T follicular helper cell (primary cell): Measurements from ENCODE around the gene RXYLT1.
"Not testable (repeated sequence)": the region's sequence is repeated elsewhere in the genome, so short reads cannot be mapped to it uniquely, and the experiment has no call there.

Experiments
- DNase-seq: peaks from one replicate; pipeline ENCODE4 v3.0.0-alpha.2; 2020; ENCODE audit warnings: low read depth

RXYLT1 gene

DNA sequence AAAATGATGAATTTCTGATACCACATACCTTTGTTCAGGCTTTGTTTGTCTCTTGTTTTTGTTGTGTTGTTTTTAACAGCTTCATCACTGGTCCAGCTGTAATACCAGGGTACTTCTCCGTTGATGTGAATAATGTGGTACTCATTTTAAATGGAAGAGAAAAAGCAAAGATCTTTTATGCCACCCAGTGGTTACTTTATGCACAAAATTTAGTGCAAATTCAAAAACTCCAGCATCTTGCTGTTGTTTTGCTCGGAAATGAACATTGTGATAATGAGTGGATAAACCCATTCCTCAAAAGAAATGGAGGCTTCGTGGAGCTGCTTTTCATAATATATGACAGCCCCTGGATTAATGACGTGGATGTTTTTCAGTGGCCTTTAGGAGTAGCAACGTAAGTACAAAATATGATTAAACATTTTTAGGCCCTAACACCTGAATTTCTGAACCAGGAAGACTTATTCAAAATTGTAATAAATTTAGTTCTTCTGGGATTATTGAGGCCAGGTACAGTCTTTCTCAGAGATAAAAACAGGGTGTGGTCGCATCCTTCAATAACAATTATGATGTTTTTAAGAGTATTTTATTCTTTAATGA is 22.4 kb downstream of the RXYLT1 start:
- DNase-seq, result no peak

DNA sequence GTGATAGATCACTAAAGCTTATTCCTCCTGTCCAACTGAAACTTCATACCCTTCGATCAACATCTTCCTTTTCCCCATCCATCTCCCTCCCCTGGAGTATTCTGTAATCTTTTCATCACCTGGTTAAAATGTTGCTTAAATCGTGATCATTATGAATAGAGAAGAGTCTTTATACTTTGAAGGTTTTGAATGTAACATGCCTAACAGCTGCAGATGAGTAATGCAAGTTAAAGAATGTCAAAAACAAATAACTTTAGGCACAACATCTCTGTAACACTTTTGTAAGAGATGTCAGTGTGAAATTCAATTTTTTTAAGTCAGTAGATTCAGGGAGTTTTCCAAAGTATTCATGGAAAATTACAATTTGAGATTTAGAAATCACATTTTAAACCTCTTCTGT is 25.0 kb downstream of the RXYLT1 start:
- no peak for DNase-seq

DNA sequence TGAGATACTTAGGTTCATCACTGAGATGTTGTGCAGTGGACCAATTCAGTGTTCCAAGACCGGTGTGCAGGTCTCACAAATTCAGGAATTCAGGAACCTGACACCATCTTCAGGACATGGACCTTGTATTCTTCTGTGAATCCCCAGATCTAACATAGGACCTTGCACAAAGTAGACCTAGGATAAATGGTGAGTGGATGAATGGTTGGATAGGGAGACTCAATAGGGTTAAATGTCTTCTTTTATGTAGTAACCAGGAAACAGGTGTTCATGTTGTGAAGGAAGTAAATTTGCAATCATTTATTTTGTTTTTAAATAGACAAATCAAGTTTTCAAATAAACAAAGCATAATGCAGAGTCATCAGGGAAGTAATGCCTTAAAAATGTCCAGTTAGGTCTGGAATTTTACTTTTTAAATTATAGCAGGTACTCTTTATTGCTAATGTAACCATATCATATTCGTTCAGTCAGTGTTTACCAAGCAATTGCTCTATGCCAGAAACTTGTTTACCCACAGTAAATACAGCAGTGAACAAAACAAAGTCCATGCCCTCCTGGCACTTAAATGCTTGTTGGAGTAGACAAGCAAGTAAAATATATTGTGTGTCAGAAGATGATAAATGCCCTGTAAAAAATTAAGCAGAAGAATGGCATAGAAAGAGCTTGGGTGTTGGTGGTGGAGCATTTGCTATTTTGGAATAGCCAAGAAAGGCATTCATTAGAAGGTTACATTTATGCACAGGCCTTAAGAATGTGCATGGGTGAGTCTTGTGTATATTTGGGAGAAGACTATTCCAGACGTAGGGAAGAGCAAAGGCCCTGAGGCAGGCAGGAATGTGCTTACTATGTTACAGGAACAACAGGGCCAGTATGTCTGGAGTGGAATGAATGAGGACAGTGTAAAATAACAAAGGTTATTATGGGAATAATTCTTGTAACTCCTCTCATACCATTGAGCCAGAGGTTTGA is 26.3 kb downstream of the RXYLT1 start:
- no peak for DNase-seq

DNA sequence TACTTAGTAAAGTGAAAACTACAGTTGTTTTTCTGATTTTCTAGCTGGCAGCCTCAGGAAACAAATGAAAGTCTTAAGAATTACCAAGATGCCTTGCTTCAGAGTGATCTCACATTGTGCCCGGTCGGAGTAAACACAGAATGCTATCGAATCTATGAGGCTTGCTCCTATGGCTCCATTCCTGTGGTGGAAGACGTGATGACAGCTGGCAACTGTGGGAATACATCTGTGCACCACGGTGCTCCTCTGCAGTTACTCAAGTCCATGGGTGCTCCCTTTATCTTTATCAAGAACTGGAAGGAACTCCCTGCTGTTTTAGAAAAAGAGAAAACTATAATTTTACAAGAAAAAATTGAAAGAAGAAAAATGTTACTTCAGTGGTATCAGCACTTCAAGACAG is 28.9 kb downstream of the RXYLT1 start:
- no peak for DNase-seq

DNA sequence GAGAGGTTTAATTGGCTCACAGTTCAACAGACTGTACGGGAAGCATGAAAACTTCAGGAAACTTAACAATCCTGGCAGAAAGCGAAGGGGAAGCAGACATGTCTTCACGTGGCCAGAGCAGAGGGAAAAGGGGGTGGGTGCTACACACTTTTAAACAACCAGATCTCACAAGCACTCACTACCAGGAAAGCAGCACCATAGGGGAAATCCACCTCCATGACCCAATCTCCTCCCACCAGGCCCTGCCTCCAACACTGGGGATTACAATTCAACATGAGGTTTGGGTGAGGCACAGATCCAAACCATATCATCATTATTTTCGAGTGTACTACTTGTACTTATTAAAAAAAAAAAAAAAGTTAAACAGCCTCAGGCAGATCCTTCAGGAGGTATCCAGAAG is 29.9 kb downstream of the RXYLT1 start:
- DNase-seq, result no peak

DNA sequence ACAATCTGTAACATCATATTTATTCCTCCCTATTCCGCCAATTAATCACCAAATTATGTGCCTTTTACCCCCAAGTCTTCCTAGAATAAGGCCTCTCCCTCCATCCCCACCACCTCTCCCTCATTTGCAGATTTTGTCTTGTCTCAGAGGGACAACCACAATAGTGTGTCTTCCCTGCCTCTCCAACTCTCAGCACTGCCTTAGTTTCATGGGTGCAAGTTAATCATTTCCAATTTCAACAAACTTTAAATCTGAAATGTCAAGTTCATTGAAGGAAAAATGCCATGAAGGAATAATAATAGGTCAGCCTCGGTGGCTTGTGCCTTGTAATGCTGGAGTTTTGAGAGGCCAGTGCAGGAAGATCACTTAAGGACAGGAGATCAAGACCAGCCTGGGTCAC is 31.6 kb downstream of the RXYLT1 start:
- no peak for DNase-seq

DNA sequence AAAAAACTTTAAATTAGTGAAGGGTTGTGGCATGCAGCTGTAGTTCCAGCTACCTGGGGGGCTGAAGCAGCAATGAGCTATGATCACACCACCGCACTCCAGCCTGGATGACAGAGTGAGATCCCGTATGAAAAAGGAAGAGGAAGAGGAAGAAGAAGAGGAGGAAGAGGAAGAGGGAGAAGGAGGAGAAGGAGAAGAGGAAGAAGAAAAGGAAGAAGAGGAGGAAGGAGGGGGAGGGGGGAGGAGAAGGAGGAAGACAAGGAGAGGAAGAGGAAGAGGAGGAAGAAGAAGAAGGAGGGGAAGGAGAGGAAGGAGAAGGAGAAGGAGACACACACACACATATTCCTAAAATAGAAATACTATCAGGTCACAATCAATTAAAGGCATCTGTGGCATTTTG is 32.0 kb downstream of the RXYLT1 start:
- no peak for DNase-seq

DNA sequence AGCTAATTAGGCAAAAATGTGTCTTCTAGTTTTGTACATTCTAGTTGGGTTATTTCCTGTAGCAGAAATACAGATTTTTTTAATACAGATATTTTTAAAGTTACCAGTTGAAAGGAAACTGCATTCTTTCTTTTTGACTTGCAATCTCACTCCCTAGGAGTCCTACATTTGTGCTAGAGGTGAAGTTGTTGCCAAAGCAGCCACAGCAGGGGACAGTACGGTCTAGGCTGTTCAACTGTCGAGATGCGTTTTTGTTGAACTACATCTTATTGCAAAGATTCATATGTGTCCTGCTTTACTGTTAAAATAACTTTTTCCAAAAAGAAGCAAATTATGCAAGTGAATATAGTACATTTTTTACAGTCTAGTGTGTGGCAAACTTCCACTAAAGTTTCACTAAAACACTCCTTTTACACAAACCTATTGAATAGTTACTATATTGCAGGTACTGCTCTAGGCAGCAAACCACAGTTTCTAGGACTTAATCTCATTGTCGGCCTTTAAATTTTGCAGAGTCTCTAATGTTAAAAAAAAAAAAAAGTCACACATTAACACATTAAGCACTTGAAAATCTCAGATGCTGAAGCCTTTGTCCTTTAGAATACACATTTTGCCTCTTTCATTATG is 34.5 kb downstream of the RXYLT1 start:
- no peak for DNase-seq

DNA sequence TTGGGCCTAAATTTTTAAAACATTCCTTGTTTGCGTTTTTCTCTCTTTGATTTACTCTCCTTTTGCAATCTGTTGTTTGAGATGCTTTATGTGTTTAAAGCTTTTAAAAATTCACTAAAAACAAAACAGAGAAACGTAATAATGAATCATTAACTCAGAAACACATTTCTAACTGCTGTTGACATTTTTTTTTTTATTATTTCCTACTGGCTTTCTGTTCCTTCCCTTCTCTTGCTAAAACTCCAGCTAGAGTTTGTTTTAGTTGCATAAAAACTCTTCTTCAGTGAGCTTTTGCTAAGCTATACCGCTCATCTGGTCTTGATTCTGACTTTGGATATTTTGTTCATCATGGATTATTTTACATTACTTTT is 35.8 kb downstream of the RXYLT1 start:
- DNase-seq, result no peak

DNA sequence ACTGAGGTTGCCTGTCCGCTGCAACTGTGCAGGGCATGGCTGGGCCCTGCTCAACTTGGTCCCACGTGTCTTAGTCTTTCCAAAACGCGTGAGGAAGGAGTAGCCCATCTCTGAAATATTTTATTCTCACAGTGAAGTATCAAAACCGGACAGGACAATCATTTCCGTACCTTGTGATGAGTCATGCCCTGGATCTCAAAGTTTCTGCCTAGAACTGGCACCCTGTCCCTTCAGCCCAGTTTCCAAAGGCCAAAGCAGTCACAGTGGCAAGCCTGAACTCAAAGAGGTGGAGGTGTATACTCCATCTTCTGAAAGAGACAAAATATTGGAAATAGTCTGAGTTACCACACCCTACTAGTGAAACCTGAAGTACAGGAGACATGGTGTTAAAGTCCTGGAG is 36.3 kb downstream of the RXYLT1 start:
- DNase-seq, result no peak

DNA sequence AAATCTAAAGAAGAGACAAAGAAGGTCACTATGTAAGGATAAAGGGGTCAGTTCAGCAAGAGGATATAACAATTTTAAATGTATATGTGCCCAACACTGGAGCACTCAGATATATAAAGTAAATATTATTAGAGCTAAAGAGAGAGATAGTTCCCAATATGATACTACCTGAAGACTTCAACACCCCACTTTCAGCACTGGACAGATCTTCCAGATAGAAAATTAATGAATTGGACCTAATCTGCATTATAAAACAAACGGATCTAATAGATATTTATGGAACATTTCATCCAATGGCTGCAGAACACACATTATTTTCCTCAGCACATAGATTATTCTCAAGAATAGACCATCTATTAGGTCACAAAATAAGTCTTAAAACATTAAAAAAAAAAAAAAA is 40.7 kb downstream of the RXYLT1 start:
- DNase-seq, result no peak

DNA sequence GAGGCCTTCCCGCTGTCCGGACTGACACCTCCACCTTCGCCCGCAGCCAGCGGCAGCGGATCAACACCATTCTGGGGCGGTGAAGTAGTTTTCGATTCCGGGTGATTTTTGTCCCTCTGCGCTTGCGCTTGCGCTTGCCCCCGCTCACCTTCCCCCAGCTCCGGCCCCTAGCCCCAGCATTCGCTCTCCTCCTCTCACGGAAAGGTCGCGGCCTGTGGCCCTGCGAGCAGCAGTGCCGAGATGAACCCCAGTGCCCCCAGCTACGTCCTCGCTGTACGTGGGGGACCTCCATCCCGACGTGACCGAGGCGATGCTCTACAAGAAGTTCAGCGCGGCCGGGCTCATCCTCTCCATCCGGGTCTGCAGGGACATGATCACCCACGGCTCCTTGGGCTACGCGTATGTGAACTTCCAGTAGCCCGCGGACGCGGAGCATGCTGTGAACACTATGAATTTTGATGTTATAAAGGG is 42.1 kb downstream of the RXYLT1 start:
- no peak for DNase-seq

DNA sequence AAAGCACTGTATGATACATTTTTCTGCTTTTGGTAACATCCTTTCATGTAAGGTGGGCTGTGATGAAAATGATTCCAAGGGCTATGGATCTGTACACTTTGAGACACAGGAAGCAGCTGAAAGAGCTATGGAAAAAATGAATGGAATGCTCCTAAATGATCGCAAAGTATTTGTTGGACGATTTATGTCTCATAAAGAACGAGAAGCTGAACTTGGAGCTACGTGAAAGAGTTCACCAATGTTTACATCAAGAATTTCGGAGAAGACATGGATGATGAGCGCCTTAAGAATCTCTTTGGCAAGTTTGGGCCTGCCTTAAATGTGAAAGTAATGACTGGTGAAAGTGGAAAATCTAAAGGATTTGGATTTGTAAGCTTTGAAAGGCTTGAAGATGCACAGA is 42.6 kb downstream of the RXYLT1 start:
- no peak for DNase-seq

DNA sequence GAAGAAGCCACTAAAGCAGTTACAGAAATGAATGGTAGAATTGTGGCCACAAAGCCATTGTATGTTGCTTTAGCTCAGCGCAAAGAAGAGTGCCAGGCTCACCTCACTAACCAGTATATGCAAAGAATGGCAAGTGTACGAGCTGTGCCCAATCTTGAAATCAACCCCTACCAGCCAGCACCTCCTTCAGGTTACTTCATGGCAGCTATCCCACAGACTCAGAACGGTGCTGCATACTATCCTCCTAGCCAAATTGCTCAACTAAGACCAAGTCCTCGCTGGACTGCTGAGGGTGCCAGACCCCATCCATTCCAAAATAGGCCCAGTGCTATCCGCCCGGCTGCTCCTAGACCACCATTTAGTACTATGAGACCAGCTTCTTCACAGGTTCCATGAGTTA is 43.3 kb downstream of the RXYLT1 start:
- DNase-seq, result no peak

DNA sequence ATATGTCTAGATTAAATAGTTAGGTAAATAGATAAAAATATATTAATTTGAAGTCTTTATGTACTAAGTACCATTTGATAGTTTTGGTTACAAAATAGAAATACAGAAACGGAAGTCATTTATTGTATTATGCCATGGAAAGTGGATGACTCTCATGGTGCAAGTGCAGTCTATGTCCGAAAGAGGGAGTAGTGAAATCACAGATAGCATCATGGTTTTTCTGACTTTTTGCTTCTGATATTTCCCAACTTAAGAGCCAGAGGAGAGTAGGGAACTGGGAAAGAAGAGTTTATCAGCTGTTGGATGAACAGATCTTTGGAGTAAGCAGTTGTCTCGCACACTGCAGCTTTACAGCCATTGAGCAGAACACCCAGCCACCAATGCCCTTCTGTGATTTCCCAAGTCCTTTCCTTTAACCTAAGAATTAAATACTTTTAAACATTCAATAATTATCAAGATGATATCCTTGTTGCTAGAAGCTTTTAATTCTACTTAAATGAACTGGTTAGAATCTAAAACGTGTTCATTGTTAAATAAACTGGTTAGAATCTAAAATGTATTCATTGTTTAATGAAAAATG is 46.4 kb downstream of the RXYLT1 start:
- no peak for DNase-seq

DNA sequence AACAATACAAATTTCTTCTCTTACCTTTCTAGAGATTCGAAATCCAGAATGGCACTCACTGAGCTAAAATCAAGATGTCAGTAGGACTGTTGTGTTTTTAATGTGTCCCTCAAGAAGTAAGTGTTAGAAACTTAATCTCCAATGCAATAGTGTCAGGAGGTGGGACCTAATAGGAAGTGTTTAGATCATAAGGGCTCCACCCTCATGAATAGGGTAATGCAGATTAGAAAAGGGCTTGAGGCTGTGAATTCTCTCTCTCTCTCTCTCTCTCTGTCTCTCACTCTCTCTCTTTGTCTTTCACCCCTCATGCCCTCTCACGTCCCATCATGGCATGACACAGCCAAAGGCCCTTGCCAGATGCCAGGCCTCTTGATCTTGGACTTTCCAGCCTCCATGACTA is 49.2 kb downstream of the RXYLT1 start:
- DNase-seq, result no peak

DNA sequence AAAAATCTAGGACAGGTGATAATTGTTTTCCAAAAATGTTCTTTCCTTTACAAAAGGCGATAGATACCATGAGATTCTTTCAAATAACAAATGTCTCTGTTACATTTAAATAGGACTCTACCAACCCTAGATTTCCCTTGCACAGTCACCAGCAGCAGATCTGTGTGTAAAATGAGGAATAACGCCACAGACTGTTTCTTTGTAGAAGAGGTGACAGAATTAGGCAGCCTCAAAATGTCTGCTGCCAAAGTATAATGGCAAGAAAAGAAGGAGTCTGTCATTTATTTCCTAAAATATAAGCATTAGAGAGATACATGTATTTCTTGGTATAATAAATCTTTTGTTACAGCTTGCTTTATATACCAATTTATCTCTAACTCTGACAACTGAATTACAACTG is 56.3 kb downstream of the RXYLT1 start:
- DNase-seq, result no peak

DNA sequence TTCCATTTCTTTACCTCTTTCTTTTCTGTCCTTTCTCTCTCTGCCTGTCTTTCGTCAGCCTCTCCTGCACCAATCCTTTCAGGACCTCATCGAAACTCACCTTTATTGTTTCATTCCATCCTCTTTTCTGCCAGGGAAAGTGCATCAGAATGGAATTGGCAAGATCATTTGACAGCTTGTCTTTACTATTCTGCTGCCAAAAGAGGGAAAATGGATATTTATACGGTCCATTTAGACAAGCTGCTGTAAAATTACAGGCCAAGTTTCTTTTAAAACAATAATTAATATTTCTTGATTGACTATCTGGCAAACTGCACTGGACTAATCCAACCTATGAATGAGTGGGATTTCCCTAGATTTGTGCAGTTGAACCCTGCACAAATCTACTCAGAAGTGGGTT is 57.2 kb downstream of the RXYLT1 start:
- DNase-seq, result no peak

DNA sequence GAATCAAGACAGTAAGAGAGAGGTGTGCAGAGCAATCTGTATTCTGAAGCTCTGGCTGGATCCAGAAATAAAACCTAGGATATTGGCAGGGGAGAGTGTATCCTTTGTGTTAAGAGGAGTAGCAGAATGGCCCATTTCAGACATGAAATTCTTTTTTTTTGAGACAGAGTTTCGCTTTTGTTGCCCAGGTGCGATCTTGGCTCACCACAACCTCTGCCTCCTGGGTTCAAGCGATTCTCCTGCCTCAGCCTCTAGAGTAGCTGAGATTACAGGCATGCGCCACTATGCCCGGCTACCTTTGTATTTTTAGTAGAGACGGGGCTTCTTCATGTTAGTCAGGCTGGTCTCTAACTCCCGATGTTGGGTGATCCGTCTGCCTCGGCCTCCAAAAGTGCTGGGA is 58.7 kb downstream of the RXYLT1 start:
- no peak for DNase-seq

DNA sequence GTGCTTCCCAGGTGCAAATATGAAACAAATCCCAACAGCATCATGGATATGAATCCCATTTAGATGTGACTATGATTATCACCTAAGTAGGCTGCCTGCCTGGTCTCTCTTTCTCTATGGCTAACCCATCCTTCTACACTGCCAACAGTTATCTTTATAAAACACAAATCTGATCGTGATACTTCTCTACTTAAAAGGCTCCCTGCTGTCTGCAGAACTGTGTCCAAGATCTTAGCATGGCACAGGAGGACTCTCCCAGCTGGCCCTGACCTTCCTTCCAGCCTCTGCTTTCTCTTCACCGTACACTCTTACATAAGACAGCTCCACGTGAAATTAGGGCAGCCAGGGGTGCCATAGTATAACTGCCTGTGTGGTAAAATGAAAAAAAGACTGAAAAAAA is 61.3 kb downstream of the RXYLT1 start:
- no peak for DNase-seq

DNA sequence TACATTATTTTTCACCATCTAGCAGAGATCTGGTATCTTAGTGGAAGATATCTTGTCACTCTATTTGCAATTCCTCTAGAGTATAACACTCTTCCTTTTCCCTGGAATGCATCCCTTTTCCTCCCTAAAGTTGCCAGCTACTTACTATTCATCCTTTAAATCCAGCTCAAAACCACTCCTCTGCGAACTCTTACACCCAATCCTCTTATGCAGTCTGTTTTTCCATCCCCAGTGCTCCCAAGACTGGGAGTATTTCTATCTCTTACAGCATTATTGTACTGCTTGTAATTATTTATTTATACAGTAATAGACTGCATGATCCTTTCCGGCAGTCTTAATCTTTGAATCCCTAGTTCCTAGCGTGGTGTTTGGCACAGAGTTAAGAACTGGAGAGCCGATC is 61.9 kb downstream of the RXYLT1 start:
- DNase-seq, result no peak

DNA sequence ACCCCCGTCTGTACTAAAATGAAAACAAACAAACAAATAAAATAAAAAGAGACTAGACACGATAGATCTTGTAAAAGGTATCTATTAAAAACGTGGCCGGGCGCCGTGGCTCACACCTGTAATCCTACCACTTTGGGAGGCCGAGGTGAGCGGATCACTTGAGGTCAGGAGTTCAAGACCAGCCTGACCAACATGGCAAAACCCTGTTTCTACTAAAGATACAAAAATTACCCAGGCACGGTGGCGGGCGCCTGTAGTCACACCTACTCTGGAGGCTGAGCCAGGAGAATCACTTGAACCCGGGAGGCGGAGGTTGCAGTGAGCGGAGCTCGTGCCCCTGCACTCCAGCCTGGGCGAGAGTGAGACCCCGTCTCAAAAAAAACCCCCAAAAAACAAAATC is 63.0 kb downstream of the RXYLT1 start:
- DNase-seq, result not testable (repeated sequence)

DNA sequence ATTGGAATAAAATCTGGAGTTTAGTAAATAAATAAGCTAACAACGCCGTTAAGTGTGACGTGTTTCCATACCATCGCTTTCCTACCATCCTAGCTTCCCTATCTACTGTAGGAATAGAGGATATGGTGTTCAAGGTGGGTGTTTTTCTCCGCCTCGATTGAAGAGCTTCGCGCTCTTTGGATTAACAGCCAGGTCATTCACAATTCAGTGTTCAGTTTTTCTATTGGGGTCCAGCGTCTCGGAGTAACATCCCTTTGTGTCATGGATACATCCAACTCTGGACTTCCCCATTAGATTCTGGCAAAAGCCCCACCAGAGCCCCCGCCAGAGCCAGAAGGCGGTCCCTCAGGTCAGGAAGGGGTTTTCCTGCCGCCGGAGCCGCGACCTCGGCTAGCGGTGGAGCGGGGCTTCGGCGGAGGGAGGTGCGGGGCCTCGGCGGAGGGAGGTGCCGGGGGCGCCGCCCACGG is 63.6 kb downstream of the RXYLT1 start:
- peak; percentile 4 for DNase-seq
